Measurements from ENCODE around the gene SMO.
A peak's percentile ranks its signal among the peaks of the same experiment; 100 is the strongest.
"Not testable (repeated sequence)": the region's sequence is repeated elsewhere in the genome, so short reads cannot be mapped to it uniquely, and the experiment has no call there.

The SMO gene

DNA sequence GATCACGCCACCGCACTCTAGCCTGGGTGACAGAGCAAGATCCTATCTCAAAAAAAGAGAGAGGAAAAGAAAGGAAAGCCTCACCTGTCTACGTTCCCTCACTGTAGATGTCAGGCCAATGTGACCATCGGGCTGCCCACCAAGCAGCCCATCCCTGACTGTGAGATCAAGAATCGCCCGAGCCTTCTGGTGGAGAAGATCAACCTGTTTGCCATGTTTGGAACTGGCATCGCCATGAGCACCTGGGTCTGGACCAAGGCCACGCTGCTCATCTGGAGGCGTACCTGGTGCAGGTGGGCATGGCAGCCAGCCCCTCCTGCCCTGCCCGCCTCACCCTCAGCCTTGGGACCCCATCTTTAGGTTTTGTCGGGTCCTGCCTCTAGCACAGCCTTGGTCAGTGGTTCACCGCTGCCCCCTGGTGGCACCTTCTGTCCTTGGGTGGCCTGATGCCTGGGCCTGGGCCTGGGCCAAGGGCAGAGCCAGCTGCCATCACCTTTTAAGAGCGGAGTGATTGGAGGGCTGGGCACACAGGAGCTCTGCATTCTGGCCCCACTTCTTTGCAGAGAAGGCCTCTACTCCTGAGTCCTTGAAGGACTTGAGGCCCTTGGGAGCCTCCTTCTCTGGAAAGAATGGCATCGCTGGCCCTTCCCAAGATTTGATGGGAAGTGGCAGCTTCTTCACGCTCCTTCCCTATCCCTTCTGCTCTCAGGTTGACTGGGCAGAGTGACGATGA lies 22.0 kb downstream of the SMO start:
- DNase-seq = no peak

- DNase-seq = no peak
Observed at GRCh38 chr7:129210989-129211312, 22.5 kb downstream of the SMO start.

DNA sequence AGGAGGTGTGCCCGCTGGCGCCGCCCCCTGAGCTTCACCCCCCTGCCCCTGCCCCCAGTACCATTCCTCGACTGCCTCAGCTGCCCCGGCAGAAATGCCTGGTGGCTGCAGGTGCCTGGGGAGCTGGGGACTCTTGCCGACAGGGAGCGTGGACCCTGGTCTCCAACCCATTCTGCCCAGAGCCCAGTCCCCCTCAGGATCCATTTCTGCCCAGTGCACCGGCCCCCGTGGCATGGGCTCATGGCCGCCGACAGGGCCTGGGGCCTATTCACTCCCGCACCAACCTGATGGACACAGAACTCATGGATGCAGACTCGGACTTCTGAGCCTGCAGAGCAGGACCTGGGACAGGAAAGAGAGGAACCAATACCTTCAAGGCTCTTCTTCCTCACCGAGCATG lies 23.7 kb downstream of the SMO start:
- DNase-seq = no peak

GRCh38 chr7:129212596-129212995 lies 24.2 kb downstream of the SMO start:
- DNase-seq = no peak

DNA sequence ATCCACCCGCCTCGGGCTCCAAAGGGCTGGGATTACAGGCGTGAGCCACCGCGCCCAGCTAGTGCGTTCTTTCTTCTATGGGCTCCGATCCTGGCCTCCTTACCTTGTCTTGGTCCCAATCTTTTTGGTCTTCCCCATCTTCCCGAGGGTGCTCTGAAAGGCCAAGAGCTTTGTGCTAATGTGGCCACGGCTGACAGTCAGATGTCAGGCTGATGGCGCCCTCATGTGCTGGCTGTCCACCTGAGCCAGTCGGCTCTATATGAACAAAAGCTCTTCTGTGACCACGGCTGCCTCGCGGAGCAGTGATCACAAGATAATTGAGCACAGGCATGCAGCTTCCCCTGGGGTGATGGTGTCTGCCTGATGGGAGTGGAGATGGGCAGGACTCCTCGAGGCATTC lies 25.4 kb downstream of the SMO start:
- peak; percentile 23 for DNase-seq

- not testable (repeated sequence) for DNase-seq
Observed at GRCh38 chr7:129215691-129216090, 27.3 kb downstream of the SMO start.

DNA sequence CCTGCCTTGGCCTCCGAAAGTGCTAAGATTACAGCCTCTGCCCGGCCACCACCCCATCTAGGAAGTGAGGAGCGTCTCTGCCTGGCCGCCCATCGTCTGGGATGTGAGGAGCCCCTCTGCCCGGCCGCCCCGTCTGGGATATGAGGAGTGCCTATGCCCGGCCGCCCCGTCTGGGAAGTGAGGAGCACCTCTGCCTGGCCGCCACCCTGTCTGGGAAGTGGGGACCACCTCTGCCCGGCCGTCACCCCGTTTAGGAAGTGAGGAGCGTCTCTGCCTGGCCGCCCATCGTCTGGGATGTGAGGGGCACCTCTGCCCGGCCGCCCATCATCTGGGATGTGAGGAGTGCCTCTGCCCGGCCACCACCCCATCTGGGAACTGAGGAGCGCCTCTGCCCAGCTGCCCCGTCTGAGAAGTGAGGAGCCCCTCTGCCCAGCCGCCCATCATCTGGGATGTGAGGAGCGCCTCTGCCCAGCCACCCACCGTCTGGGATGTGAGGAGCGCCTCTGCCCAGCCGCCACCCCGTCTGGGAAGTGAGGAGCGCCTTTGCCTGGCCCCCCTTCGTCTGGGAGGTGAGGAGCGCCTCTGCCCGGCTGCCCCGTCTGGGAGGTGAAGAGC lies 27.8 kb downstream of the SMO start:
- not testable (repeated sequence) for DNase-seq

DNA sequence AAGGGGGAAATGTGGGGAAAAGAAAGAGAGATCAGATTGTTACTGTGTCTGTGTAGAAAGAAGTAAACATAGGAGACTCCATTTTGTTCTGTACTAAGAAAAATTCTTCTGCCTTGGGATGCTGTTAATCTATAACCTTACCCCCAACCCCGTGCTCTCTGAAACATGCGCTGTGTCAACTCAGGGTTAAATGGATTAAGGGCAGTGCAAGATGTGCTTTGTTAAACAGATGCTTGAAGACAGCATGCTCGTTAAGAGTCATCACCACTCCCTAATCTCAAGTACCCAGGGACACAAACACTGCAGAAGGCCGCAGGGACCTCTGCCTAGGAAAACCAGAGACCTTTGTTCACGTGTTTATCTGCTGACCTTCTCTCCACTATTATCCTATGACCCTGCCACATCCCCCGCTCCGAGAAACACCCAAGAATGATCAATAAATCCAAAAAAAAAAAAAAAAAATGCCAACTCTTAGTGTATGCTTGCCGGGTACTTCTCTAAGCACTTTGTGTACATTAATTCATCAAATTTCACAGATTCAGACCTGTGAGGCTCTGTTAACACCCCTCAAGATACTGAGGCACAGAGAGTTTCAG lies 28.5 kb downstream of the SMO start:
- not testable (repeated sequence) for DNase-seq

DNA sequence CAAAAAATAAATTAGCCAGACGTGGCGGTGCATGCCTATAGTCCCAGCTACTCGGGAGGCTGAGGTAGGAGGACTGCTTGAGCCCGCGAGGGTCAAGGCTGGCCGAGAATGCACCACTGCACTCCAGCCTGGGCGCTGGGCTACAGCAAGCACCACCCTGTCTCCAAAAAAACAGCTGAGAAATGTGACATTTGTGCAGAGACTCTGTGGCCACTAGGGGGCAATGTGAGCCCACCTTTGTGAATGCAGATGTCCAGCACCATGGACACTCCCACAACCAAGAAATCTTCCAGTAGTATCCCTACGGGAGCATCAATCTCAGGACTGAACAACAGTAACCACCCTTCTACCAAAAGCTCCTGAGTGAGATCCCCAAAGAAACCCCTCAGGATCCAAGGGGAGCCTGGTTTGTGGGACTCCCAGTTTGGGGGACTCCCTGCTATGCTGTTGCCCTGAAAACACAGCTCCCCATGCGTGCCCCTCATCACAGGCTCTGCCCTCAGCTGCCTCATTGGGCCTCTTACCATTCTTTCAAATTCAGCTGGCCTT lies 30.2 kb downstream of the SMO start:
- DNase-seq = peak; percentile 87

DNA sequence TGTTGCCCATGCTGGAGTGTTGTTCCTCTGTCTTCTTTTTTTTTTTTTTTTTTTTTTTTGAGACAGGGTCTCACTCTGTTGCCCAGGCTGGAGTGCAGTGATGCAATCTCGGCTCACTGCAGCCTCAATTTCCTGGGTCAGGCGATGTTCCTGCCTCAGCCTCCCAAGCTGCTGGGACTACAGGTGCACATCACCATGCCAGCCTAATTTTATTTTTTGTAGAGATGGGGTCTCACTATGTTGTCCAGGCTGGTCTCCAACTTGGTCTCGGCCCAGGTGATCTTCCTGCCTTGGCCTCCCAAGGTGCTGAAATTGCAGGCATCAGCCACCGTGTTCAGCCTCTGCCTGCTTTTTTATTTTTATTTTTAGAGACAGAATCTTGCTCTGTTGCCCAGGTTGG lies 30.7 kb downstream of the SMO start:
- DNase-seq = not testable (repeated sequence)

DNA sequence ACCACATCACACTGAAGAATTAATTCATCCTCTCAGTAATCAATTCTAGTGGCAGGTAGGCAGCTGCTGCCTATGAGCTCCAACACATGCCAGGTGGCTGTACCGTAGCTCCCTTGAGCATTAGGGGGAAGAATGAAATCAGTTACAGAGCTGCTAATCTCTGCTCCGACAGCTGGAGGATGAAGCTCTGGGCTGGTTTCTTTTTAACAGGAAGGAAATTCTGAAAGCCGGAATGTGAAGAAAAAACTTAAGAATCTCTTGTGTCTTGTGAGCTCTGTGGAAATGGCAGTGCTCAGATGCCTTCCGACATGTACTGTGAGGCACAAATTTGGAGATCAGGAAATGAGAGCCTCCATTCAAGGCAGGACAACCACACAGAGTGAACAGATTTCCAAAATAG lies 33.6 kb downstream of the SMO start:
- DNase-seq = no peak

DNA sequence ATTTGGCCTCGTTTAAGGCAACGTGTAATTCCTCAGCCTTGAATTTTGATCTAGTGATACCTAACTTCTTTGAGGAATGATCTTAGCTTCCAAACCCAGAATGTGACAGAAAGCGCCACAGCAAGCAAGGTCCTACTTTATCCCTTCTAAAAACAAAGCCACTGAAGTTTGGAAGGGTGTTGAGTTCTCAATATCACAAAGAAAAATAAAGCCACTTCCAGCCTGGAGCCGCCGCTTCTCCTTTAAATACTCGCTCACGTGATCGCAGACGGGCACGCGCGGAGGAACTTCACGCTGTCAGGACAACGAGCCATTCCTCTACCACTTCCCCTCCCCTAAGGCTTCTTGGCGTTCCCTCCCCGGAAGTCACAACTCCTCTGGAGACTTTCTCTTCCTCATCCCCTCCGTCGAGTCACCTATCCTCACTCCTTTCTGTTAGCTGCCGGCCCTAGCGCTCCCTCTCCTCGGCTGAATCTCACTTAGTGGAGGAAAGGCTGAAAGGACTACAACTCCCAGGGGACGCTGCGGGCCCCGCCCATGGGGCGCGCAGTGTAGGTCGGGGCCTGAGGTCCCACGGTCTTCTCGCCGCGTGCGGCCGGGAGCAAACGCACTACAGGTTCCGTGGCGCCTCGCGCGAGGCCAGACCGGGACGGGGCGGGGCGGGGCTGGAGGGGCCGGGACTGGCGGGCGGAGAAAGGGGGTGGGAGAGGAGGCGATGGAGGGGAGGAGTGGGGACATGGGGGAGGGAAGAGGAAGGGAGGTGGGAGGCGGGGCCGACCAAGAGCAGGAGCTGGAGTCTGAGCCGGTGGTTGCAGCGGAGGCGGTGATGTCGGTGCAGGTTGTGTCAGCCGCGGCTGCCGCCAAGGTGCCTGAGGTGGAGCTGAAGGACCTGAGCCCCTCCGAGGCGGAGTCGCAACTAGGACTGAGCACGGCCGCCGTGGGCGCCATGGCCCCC lies 36.1 kb downstream of the SMO start, which contains the start of gene AHCYL2:
AHCYL2 (plus strand) TSS at position 780 of the 955 bp plus-strand sequence.
- peak; percentile 92 for DNase-seq

- peak; percentile 45 for DNase-seq
Observed at GRCh38 chr7:129225206-129225930, 36.9 kb downstream of the SMO start.

DNA sequence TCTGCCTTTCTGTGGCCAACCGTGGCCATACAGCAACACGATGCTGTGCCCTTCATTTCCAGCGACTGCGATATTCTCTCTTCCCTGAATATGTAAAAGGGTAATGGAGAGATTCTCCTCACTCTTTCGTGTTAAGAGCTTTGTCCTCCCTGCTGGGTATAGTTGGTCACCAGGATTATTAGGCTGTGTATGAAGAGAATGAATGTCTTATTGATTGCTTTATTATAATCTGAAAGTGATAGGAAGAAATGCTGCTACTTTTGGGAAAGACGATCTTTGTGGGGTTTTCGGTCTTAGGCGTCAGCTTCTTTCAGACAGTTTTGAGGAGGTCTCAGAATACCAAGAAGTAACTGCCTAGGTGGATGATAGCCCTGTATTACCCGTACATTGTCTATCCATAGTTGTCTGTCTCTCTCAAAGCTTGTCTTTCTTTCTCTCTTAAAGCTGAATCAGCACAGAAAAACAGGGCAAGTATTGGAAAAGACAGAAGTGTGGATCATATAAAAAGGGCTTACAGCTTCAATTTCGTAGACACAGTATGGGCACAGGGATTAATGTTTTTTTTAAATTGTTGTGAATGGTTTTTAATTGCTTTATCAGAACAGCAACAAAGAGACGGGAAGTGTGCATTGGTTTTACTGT lies 37.6 kb downstream of the SMO start:
- DNase-seq = peak; percentile 51

DNA sequence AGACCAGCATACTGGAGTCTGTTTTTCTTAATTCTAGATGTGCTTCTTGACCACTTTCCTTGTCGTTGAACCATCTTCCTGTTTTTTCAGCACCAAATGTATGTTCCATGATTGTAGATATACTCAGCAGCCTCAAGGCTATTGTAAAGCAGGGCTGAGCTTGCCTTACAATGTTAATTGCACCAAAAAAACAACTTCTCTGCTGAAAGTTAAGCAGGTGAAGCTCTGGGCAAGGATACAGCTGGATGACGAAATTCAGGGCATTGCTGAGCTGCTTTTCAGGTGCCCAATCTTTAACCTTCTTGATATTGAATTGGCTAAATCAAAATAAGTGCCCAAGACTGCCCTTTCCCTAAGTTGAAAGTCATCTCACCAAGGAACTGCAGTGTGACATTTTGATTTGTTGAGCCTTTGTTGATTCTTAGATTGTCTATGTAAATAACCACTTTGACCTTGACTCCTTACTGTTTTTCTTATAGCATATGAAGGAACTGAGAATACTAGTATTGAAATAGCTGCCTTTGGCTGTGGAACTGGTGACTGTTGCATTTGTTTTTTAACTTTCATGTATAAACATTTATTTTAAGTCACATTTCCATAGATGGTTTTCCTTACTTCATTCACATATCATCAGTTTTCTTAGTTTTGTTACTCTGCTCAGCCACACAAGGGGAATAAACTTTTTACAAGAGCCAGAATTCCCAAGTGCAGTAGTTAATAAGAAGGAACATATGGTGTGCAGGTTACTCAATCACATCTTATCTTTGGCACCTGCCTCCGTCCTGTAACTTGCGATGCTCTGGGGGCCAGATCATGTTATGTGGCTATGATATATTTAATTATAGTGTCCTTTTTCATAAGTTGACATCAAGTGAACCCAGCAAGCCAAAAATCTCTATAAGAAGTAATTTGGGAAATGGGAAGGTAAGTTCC lies 39.5 kb downstream of the SMO start:
- no peak for DNase-seq

GRCh38 chr7:129228633-129229032 lies 40.2 kb downstream of the SMO start:
- DNase-seq = no peak

- DNase-seq = no peak
Observed at GRCh38 chr7:129231666-129232065, 43.2 kb downstream of the SMO start.

GRCh38 chr7:129238546-129238945 lies 50.1 kb downstream of the SMO start:
- no peak for DNase-seq

DNA sequence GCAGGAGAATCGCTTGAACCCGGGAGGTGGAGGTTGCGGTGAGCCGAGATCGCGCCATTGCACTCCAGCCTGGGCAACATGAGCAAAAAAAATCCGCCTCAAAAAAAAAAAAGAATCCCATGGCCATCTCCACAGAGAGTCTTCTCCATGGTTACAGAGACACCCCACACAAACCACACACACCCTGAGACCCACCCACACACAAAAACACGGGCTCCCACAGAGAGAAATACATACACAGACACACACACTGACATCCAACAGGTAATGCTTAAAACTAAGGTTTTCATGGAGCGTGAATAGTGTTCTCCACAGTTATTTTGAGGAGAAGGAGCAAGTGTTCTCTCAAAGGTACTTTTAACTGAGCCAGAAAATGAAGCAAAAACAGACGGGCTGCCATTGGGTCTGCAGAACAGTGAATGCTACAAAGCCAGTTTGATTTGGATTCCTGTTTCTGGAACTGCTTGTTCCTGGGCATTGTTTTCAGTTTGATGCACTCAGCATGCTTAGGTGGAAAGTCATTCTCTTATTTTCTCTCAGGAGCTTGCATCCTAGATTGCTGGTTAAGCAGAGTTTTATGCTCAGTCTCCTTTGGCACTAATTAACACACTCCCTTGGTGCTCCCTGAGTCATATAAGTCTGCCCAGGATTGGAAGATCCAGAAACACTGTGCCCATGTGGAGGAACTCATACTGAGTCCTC lies 51.8 kb downstream of the SMO start:
- DNase-seq = no peak

DNA sequence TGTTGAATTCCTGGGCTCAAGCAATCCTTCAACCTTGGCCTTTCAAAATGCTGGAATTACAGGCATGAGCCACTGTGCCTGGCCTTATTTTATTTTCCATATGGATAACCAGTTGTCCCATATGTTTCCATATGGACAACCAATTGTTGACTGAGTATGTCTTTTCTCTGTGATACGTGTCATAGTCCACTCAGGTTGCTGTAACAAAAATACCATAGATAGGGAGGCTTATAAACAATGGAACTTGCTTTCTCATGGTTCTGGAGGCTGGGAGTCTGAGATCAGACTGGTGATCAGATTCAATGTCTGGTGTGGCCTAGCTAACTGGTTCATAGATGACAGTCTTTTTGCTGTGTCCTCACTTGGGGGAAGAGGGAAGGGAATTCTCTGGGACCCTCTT lies 55.8 kb downstream of the SMO start:
- DNase-seq = no peak
